ENCODE data around the gene C5AR1. TPM values are rescaled to one million over a fixed set of nuclear protein-coding genes. Genes with fewer than 3 reads are reported as not detected.
"Not testable (repeated sequence)": the region's sequence is repeated elsewhere in the genome, so short reads cannot be mapped to it uniquely, and the experiment has no call there.

The C5AR1 gene
- total RNA-seq, 1 donor from 2014 or later: not detected

DNA sequence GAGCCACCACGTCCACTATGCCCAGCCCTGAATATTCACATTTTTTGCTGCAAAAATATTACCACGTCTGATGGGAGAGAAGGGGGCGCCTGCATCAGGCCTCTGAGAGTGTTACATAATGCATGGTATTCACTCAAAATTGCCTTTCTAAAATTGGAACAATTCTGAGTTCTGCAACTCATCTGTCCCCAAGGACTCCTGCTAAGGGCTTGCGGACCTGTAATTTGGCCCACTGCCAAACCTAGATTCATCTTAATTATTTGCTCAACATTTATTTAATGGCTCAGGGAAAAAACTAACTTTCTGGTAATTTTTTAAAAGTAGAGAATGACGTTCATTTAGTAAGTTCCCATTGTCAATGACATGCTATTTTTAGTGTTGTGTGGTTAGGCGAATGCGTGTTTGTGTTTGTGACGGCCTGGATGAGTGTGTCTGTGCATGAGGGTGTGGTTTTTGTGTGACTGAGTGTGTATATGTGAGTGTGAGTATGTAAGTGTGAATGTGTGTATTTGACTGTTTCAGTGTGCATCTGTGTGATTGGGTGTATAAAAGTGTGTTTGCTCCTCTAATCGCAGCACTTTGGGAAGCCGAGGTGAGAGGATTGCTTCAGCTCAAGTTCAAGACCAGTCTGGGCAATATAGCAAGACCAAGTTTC is 26.1 kb upstream of the C5AR1 start:
- no peak for DNase-seq (ENCODE audit: extremely low read depth, low read depth, low spot score)

DNA sequence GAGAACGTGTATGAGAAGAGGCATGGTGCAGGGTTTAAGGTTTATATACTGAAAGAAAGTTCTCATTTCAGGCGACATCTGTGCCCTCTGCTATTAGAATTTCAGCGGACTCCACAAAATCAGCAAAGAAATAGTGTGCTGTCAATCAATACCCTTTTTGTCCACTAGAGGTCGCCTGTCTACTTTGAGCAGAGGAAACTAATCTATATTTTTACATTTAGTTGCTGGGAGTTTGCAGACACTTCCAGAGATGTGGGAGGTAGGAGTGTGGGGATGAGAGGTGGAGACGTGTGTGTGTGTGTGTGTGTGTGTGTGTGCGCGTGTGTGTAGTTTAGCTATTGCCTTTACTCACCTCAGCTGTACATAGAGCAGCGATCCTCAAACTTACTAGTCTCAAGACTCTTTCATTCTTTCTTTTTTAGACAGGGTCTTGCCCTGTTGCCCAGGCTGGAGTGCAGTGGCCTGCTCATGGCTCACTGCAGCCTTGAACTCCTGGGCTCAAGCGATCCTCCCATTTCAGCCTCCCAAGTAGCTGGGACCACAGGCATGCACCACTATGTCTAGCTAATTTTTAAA is 25.2 kb upstream of the C5AR1 start:
- DNase-seq (ENCODE audit: extremely low read depth, low read depth, low spot score): no peak

DNA sequence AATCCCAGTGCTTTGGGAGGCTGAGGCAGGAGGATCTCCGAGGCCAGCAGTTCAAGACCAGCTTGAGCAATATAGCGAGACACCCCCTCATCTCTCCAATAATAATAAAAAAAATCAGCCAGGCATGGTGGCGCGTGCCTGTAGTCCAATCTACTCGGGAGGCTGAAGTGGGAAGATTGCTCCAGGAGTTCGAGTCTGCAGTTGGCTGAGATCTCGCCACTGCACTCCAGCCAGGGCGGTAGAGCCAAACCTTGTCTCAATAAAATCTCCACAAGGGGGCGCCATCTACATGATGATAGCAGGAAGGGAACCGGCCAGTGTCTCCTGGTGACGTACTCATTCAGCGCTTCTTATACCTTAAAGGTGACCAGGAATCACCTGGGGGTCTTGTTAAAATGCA is 13.6 kb upstream of the C5AR1 start:
- DNase-seq (ENCODE audit: extremely low read depth, low read depth, low spot score): peak; percentile 33

DNA sequence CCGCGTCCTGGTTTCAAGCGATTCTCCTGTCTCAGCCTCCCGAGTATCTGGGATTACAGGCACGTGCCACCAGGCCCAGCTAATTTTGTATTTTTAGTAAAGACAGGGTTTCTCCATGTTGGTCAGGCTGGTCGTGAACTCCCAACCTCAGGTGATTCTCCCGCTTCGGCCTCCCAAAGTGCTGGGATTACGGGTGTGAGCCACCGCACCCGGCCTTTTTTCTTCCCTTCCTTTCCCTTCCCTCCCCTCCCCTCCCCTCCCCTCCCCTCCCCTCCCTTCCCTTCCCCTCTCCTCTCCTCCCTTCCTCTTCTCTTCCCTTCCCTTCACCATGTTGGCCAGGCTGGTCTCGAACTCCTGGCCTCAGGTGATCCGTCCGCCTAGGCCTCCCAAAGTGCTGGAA is 8.8 kb upstream of the C5AR1 start:
- DNase-seq (ENCODE audit: extremely low read depth, low read depth, low spot score): not testable (repeated sequence)

DNA sequence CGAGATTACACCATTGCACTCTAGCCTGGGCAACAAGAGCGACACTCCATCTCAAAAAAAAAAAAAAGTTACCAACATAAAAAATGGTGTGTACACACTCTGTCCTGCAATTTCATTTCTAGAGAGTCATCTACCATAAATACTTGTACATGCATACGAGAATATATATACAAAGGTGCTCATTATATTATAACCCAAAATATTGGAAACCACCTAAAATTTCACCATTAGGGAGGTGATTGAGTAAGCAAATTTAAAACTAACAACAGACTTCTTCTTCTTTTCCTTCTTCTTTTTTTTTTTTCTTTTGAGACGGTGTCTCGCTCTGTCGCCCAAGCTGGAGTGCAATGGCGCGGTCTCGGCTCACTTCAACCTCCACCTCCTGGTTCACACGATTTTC is 7.4 kb upstream of the C5AR1 start:
- no peak for DNase-seq (ENCODE audit: extremely low read depth, low read depth, low spot score)

DNA sequence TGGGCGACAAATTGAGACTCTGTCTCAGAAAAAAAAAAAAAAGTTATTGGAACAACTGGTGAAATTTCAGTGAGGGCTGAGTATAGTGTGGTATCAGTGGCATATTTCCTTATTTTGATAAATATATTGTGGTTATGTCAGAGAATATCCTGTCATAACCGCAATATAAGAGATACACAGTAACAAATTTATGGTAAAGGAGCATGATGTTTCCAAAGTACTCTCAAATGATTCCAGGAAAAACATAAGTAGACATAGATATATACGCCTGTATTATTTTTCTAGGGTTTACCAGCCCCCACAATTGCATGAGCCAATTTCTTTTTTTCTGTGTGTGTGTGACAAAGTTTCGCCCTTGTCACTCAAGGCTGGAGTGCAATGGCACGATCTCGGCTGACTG is 5.7 kb upstream of the C5AR1 start:
- no peak for DNase-seq (ENCODE audit: extremely low read depth, low read depth, low spot score)

DNA sequence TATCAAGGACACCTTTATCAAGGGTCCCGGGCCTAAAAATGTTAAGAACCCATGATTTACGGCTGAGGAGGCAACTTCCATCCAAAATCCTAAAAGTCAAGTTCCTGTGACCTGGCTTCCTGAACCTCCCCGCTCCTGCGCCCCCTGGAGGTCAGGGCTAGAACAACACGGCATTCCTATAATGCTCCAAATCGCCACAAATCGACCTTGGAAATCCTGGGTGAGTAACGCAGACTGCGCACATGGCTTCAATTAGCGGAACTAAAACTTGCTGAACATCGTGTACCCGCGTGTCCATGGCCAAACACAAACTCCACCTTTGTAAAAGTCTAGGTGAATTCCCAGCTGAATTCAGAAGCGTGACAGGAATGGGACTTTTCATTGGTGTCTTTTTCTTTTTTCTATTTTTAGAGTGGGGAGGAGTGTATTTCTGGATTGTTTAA is 4.3 kb upstream of the C5AR1 start:
- no peak for DNase-seq (ENCODE audit: extremely low read depth, low read depth, low spot score)

DNA sequence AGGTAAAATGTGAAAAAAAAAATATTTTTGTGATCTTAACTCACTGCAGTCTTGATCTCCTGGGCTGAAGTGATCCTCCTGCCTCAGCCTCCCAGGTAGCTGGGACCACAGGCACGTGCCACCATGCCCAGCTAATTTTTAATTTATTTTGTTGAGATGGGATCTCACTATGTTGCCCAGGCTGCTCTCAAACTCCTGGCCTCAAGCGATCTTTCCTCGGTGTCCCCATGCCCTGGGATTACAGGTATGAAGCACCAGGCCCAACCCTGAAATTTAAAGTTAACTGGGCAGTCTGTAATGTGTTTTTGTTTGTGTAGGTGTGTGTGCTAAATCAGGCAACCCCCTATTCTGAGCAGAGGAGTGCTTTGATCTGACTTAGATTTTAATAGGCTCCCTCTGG is 3.4 kb upstream of the C5AR1 start:
- no peak for DNase-seq (ENCODE audit: extremely low read depth, low read depth, low spot score)

DNA sequence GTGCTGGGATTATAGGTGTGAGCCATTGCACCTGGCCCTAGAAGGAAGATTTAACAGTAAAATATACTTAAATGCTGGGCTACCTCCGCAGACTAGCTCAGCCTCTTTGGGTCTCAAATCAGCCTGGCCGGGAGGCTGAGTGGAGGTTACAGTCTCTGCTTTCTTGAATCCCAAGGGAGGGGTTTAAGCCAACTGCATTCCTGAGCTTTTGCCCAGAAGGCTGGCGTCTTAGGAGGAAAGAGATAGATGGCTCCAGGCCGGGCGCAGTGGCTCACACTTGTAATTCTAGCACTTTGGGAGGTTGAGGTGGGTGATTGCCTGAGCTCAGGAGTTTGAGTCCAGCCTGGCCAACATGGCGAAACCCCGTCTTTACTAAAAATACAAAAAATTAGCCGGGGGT is 623 bp upstream of the C5AR1 start:
- DNase-seq (ENCODE audit: extremely low read depth, low read depth, low spot score): no peak

DNA sequence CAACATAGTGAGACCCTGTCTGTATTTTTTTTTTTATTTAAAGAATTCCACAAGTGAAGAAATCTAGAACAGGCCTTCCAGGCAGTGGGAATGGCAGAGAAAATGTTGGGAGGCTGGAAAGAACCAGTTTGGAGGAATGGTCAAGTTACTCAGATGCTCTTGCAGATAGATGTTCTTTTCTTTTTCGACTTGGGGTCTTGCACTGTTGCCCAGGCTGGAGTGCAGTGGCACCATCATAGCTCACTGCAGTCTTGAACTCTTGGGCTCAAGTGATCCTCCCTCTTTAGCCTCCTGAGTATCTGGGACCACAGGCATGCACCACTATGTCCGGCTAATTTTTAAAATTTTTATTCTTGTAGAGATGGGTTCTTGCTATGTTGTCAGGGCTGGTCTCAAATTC is 662 bp downstream of the C5AR1 start:
- DNase-seq (ENCODE audit: extremely low read depth, low read depth, low spot score): no peak

DNA sequence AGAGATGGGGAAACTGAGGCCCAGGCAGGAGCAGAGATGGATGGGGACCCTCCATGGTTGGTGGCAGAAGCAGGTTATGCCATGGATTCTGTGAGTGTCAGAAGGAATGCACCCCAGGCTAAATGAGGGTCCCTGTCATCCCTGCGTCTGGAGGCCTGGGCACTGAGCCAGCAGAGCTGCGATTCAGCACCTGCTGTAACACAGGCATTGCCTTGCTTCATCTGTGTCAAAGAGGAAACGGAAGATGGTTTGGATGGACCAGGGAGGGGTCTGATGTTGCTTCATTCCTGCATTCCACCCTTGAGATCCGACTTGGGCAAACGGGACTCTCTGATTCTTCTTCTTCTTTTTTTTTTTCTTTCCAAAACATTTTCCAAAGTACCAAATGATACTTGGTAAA is 1.2 kb downstream of the C5AR1 start:
- DNase-seq (ENCODE audit: extremely low read depth, low read depth, low spot score): no peak

DNA sequence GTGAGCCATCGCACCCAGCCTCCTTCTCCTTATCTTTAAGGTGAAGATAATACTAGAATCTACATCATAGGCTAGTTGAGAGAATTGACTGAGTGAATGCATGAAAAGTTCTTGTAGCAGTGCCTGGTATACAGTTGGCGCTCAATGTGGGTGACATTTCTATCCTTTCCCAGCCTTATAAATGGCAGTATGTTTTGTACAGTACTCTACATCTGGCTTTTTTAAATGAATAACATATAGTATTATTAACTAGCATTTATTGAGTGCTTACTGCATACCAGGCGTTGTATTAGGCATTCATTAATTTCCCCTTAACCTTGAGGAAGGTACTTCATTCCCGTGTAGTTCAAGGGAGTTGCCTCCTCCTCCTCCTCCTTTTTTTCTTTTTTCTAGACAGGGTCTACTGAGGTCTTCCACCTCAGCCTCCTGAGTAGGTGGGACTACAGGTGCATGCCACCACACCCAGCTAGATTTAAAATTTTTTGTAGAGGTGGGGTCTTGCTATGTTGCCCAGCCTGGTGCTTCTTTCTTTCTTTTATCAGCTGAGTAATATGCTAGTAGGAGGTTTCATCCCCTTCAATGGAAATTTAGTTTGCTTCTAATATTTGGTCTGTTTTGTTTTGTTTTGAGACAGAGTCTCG is 2.8 kb downstream of the C5AR1 start:
- DNase-seq (ENCODE audit: extremely low read depth, low read depth, low spot score): no peak

DNA sequence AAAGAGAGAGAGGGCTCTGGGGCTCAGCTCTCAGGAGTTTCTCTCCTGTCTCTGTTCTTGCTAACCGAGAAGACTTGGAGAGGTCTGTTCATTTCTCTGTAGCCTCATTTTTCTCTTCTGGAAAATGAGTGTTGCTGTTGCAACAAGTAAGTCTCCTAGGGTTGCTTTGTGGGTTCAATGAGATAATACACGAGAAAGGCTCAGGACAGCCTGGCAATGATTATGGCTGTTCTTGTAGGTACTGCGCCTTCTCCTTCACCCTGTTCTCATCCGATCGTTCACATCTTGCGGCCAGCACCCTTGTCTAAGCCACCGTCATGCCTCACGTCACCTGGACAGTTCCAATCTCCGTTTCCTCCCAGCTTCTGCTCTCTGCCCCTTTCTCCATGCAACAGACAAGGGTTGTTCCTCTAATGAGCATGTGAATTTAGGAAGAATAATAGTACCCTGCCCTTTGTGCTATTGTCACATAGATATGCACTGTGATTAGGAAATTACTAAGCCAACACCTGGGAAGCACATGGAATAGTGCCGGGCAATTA is 4.2 kb downstream of the C5AR1 start:
- DNase-seq (ENCODE audit: extremely low read depth, low read depth, low spot score): no peak

DNA sequence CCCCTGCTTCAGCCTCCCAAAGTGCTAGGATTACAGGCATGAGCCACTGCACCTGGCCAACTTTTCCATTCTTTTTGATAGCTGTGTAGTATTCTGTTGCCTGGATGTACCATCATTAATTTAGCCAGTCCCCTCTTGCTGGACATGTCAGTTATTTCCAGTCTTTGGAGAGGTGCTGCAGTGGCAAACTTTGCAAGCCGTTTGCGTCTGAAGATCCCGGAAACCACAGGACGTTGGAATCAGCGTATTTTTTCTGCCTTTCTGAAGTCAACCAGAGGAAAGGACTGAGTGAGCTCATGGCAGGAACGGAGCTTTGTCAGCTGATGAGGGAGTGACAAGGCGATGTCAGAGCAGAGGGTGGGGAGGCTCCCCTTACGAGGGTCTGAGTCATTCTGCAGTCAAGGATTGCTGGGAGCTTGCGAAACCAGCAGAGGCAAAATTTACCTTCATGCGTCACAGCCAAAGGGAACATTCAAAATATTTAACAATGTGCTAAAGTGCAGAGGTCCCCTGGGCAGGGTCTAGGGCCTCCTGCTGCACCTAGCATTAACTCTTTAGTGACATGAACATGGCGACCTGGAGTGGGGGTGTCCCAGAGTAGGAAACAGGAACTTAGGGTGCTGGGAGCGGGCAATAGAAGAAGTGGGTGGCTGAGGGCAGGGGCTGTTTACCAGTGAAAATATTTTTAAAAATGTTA is 5.6 kb downstream of the C5AR1 start:
- DNase-seq (ENCODE audit: extremely low read depth, low read depth, low spot score): no peak

DNA sequence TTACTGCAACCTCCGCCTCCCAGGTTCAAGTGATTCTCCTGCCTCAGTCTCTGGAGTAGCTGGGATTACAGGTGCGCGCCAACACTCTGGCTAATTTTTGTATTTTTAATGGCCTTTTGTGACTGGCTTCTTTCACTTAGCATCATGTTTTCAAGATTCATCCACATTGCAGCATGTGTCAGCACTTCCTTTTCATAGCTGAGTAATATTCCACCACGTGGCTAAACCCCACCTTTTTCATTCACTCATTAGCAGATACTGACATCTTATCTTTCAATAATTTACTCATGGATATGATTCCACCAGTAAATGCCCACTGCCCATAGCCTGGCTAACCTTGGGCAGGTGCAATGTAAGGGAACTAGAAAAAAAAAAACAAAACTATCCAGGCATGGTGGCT is 6.9 kb downstream of the C5AR1 start:
- DNase-seq (ENCODE audit: extremely low read depth, low read depth, low spot score): no peak

DNA sequence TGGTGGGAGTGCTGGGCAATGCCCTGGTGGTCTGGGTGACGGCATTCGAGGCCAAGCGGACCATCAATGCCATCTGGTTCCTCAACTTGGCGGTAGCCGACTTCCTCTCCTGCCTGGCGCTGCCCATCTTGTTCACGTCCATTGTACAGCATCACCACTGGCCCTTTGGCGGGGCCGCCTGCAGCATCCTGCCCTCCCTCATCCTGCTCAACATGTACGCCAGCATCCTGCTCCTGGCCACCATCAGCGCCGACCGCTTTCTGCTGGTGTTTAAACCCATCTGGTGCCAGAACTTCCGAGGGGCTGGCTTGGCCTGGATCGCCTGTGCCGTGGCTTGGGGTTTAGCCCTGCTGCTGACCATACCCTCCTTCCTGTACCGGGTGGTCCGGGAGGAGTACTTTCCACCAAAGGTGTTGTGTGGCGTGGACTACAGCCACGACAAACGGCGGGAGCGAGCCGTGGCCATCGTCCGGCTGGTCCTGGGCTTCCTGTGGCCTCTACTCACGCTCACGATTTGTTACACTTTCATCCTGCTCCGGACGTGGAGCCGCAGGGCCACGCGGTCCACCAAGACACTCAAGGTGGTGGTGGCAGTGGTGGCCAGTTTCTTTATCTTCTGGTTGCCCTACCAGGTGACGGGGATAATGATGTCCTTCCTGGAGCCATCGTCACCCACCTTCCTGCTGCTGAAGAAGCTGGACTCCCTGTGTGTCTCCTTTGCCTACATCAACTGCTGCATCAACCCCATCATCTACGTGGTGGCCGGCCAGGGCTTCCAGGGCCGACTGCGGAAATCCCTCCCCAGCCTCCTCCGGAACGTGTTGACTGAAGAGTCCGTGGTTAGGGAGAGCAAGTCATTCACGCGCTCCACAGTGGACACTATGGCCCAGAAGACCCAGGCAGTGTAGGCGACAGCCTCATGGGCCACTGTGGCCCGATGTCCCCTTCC is 10.5 kb downstream of the C5AR1 start:
- no peak for DNase-seq (ENCODE audit: extremely low read depth, low read depth, low spot score)

DNA sequence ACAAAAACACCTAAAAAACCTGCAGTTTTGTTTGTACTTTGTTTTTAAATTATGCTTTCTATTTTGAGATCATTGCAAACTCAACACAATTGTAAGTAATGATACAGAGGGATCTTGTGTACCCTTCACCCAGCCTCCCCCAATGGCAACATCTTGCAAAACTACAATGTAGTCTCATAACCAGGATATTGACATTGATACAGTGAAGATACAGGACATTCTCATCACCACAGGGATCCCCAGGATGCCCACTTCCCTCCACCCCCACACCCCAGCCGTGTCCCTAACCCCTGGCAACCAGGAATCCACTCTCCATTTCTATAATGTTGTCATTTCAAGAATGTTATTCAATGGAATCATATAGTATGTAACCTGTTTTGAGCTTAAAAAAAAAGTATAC is 12.0 kb downstream of the C5AR1 start:
- DNase-seq (ENCODE audit: extremely low read depth, low read depth, low spot score): no peak

DNA sequence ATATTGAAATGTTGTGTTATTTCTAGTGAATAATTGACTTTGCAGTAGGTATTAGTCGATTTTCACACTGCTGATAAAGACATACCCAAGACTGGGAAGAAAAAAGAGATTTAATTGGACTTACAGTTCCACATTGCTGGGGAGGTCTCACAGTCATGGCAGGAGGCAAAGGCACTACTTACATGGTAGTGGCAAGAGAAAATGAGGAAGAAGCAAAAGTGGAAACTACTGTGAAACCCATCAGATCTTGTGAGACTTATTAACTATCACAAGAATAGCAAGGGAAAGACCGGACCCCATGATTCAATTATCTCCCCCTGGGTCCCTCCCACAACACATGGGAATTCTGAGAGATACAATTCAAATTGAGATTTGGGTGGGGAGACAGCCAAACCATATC is 12.4 kb downstream of the C5AR1 start:
- no peak for DNase-seq (ENCODE audit: extremely low read depth, low read depth, low spot score)

DNA sequence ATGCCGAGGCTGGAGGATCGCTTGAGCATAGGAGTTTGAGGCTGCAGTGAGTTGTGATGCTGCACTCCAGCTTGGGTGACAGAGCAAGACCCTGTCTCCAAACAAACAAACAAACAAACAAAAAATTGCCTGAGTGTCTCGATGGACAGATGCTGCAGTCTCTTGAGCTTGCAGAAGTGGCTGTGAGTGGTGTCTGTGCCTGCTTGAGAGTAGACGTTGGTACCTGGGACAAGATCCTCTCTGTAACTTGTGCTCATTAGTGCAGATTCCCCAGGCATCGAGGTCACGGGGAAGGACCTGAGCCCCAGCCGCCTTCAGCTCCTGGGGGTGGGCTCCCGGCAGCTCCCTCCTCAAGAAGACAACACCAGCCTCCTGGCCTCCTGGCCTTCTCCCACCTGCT is 13.7 kb downstream of the C5AR1 start:
- DNase-seq (ENCODE audit: extremely low read depth, low read depth, low spot score): no peak

DNA sequence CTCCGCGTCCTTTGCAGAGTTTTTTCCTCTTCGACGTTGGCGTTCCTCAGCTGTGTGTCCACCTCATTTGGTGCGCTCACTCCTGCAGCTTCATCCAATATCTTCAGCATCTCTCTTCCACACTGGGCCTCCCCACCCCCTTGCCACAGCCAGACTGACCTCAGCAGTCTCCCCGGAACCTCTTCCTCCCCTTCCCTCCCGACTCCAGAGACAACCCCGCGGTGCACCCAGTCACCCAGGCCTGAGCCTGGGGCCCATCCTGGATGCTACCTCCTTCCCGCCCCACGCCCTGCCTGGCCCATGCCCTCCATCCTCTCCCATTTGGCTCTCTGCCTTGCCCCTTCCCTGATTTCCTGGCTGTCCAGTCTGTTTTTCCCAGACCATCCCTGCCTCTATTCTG is 14.2 kb downstream of the C5AR1 start:
- DNase-seq (ENCODE audit: extremely low read depth, low read depth, low spot score): no peak

DNA sequence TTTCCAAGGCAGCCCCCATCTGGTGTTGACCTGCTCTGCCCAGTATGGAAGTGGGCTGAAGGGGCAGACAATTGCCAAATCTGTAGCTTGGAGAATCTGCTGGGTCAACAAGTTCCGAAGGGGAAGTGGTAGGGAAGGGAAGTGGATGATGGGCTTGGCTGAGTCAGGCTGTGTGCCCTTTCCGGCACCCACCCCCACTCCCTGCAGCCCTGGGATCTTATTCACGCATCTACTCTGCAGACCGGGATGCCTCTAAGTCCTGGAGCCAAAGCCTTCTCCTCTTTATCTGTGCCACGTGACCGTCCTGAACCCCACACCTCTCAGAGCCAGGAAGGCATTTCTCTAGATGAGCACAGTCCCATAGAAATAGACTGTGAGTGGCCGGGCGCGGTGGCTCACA is 14.8 kb downstream of the C5AR1 start:
- DNase-seq (ENCODE audit: extremely low read depth, low read depth, low spot score): no peak

Measured in glomerular endothelial cell (primary cell).